ENCODE data around the gene KIAA0753.

Gene KIAA0753

DNA sequence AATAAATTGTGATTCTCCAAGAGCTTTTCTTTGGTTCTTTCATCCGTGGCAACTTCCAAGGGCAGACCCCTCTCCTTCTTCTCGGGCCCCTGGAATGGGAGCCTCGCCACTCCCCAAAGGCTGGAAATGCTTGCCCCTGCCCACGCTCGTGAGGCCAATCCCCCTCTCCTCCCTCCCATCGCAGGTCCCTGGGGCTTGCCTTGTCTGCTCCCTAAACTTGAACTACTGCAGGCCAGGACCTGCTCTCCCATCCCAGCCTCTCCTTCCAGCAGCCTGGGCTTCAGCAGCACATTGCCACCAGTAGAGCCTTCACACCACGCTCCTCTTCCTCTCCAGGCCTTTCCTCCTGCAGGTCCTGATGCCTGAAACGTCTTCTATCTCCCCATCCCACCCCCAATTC is 95.2 kb downstream of the KIAA0753 start:
- DNase-seq, result no peak

DNA sequence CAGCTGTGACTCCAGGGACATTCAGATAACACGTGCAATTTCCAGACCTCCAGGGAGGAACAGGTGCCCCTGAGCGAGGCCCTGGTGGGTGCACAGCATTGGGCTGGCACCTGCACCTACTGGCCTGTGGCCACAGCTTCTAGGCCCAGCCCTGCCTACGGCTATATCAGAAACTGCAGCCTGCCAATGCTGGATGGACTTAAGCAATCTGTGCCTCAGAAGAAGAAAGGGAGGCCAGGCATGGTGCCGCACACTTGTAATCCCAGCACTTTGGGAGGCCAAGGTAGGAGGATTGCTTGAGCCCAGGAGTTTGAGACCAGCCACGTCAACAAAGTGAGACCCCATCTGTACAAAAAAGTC is 96.5 kb downstream of the KIAA0753 start:
- no peak for DNase-seq

DNA sequence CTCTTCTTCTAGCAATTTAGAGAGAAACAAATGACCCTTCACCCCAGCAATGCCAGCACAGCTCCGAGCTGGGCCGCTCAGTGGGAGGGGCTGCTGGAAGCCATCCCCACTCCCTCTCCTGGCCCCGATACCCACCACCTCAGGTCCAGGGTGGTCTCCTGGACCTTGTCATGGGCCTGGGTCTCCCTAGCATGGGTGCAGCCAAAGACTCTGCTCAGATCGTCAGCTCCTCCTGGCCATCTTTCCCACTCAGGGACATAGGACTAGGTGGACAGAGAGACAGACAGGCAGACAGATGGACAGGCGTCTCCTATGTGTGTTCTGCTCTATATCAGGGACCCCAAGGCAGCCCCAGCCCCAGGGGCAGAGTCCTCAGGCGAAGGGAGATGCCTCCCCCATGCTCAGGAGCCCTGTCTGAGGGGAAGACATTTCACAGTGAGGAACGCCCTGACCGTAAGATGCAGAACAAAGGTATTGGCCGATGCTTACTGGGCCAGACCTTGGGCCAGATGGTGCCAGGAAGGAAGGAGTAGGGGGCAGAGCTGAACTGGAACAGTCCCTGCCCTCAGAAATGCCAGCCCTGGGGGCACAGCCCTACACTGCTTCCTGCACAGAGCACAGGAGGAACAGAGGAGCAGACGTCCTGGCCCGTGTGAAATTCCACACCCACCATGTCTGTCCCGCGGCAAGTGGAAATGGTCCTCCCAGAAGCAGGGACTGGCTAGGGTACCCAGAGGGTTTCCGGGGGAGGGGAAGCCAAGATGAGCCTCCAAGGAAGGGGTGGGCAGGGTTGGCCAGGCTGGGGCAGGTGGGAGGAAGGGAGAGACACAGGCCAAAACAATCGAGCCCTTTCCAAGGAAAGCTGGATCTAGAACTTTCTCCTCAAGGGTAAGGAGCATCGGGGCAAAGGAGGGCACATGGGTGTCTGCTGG is 97.2 kb downstream of the KIAA0753 start:
- no peak for DNase-seq

DNA sequence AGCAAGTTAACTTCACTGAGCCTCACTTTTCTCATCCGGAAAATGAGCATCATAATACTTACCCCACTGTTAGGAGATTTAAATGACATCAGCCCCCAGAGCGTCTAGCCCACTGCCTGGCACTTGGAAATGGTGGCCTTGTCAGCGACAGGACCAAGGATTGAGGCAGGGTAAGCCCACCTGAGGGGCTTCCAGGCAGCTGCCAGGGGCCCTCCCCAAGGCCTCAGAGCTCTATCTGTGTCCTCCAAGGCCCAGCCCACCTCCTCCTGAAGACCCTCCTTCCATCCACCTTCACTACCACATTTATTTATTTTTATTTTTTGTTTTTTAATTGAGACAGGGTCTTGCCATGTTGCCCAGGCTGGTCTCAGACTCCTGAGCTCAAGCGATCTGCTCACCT is 97.9 kb downstream of the KIAA0753 start:
- no peak for DNase-seq

DNA sequence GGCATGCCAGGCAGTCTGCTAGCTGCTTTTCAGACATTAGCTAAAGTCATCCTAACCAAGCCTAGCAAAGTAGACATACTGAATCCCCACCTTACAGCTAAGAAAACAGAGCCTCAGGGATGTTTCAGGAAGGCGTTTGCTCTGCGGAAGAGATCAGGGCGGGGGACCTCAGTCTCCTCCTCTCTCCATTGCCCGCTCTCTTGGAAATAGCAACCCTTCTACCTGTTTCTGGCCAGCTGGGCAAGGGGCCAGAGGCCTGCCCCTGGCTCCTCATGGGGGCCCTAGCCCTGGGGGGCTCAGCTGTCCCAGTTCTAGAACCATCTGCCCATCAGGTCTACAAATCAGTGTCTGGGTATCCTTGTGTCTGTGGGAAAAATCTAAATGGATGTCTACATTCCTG is 98.6 kb downstream of the KIAA0753 start:
- no peak for DNase-seq

DNA sequence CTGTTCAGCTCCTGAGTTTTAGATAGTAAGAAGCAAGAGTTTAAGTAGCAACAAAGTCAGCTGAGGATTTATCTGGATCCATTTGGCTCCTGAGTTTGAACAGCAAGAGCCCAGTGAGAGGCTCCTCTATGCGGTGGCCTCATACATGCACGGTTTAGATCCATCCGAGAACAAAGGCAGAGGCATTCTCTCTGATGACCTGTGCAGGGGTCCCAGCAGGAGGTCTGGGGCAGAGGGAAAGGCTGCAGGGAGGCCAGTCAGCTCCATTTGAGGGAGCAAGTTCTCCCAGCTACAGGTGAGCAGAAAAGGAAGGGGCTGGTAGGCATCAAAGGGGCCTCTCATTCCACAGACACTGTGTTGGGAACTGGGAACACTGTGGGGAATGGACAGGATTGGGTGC is 100.6 kb downstream of the KIAA0753 start:
- no peak for DNase-seq

DNA sequence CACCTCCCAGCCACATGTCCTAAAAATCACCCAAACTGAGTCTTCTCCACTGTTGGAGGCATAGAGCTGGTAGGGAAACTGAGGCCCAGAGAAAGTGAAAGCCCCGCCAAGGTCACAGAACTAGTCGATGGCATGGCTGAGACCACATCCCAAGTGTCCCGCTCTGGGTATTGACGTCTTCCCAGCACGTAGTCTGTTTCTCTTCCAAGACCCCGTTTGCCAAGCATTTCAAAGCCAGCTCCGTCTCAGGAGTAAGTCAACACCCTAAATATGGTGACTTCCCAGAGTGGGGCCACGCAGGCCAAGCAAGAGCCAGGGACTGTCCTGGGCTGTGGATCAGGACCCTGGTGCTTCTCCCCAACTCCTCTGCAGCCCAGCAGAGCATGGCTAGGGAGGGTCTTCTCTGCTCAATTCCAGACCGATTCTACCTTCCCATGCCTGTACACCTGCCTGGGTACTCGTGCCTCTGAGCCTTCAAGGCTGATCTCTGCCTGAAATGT is 103.9 kb downstream of the KIAA0753 start:
- no peak for DNase-seq

DNA sequence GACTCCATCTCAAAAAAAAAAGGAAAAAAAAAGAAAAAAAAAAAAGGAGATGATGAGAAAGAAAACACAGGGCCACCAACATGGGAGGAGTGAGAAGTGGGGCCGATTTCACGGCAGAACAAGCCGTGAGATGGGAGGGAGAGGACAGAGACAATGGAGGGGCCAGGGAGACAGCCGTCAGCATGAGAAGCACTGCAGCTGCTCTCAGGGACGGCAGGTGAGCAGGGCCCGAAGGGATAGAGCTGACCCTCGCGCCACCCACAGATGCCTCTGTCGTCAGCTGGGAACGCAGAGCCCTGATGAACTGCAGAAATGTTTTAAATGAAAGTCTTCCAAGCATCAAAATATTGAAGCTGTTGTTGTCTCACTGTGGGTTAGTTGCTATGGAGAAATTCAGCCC is 104.5 kb downstream of the KIAA0753 start:
- no peak for DNase-seq

DNA sequence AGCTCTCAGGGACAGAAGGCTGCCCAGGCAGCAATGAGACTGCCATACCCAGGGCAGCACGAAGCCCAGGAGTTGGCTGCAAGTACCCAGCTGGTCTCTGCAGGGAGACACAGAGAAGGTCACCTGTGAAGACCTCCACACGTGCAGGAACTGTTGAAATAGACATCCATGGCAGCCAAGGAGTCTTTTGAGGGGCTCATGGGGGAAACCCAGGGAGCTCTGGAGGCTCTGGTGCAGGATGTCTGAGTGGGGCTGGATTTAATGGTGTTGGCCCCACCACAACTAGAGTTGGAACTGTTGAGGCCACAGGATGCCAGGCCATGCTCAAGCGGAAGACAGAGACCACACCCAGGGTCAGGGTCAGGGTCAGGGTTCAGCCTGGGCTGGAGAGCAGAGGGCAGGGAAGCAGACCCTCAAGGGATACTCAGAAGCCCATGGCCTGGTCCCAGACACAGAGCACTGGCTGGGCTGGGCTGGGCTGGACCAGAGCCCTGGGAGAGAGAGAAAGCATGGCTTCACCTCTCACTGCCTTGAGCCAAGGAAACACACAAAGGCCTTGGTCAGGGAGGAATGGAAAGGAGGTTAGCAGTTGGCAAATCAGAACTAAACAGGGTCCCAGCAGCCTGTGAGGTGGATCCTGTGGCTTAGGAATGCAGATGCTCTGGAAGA is 105.5 kb downstream of the KIAA0753 start:
- DNase-seq, result no peak

DNA sequence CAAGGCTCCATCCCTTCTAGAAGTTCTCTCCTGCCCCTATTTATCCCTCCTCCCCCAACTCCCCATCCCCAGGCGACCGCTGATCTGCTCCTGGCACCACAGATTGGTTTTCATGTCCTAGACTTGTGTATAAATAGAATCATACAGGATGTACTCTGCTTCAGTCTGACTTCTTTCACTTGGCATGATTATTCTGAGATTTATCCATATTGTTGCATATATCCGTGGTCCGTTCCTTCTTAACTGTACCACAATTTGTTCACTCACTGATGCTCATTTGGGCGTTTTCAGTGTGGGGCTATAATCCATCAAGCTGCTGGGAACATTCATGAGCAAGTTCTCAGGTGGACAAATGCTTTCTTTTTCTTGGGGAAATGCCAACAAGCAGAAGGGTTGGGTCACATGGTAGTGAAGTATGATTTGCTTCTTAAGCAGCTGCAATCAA is 108.0 kb downstream of the KIAA0753 start:
- no peak for DNase-seq

DNA sequence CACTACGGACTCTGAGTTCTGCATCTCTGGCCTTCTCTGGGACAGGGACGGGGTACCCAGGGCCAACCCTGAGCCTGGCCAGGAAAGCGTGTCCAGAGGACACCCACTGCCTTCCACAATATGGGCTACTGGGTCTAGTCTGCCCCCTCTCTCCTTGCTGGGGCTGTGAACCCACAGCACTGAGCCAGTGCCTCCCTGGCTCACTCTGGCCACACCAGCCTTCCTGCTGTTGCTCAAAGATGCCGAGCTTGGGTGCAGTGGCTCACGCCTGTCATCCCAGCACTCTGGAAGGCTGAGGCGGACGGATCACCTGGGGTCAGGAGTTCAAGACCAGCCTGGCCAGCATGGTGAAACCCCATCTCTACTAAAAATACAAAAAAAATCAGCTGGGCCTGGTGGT is 108.9 kb downstream of the KIAA0753 start:
- DNase-seq, result no peak

DNA sequence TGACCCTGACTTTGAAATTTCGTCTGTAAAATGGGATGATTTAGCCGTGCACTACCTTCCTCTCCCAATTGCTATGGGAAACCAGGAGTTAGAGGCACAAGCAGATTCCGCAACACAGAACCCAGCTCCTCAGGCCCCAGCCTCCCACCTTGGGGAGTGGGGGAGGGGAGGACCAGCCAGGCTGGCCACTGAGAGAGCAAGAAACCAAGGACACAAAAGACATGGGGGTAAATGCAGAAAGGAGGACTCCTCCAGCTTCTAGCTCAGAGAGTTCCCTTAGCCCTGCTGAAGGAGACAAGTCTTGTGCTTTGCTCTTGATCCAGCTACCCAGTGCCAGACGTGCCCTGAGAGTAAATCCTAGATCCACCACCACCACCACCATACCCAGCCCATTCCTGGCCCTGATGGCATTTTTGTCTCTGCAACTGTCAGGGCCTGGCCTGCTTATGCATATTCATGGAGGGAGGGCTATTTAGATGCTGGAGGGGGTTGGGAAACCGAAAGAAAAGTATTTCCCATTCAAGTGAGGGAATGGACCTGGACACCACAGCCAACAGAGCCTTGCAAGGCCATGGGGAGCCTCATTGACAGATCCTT is 110.1 kb downstream of the KIAA0753 start:
- no peak for DNase-seq

DNA sequence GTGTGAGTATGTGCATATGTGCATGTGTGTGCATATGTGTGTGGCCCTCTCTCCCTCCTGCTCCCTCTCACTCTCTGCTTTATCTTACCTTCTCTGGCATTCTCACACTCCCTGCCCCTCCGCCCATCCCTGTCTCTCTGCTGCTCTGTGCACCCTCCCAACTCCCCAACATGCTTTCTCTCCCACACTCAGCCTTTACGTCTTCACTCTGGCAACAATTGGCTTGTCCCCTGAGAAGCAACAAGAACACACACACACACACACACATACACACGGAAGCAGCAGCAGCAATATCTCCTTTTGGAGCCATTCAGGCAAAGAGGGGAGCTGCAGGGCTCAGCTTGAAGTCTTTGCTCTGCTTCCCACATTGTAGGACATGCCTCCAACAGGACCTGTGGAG is 112.0 kb downstream of the KIAA0753 start:
- DNase-seq, result no peak

Data from activated CD4-positive, alpha-beta T cell treated with anti-CD3 and anti-CD28 coated beads for 1 hour (primary cell).